M059J (cell line): Measurements from ENCODE around the gene GRID2IP. TPM values are rescaled to one million over a fixed set of nuclear protein-coding genes. Genes with fewer than 3 reads are reported as not detected.
"Not testable (repeated sequence)": the region's sequence is repeated elsewhere in the genome, so short reads cannot be mapped to it uniquely, and the experiment has no call there.

Experiments
- DNase-seq: peaks from one replicate; pipeline ENCODE4 v3.0.0-alpha.2; 2012; ENCODE audit warnings: low read depth
- total RNA-seq: library from RNA; depleted of rRNA; stranded (reverse); fragments of >200 nt; shearing (Covaris generic); gene quantifications from 2 replicates; pipeline ENCODE4 v1.2.3, GENCODE V29; 2014; rRNA removed

Gene GRID2IP
- total RNA-seq, result 0.02 TPM in 1 of 2 replicates, not detected in the other

DNA sequence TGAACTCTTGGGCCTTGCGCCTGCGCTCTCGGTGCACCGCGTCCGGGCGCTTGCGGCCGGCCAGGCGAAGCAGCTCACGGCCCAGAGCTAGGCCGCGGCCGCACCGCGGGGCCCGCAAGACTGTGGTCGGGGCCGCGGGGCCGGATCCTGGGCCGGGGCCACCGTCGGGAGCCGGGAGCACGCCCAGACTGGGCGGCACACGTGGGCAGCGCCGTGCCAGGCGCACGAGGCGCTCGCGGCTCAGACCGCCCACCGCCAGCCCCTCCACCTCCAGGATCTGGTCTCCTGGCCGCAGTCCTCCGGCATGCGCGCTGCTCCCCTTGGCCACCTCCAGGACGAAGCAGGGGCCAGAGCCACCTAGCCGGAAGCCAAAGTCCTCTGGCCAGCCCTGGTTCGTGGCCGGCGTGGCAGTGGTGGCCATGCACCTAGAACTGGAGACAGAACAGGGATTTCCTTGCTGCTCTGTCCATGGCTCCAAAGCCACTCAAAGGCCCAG is at the start of gene GRID2IP:
GRID2IP (minus strand) TSS at position 446 of the 496 bp plus-strand sequence; CDS start at position 421, 25 bp downstream.
- DNase-seq, result no peak

GRCh38 chr7:6600093-6600492 is 48.8 kb upstream of the GRID2IP start:
- no peak for DNase-seq

DNA sequence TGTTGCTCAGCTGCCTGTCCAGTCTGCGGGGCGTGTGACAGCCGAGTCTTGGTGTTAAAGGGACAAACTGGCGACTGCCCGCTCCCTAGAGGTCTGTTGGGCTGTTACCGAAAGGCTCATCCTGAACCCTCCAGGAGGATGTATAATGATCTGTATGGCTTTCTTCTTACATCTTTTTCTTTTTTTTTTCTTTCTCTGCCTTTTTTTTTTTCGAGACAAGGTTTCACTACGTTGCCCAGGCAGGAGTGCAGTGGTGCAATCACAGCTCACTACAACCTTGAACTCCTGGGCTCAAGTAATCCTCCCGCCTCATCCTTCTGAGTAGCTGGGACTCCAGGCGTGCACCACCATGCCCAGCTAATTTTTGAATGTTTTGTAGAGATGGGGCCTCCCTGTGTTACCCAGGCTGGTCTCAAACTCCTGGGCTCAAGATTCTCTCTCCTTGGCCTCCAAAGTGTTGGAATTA is 39.4 kb upstream of the GRID2IP start:
- DNase-seq, result peak; percentile 47

GRCh38 chr7:6589829-6590644 is 38.8 kb upstream of the GRID2IP start, which contains the start of gene INTS15:
Gene INTS15 (plus strand): TSS chr7:6590021. CDS start chr7:6590284, 263 bp downstream.
- peak; percentile 70 for DNase-seq

GRCh38 chr7:6589151-6589828 is 38.0 kb upstream of the GRID2IP start:
- no peak for DNase-seq

DNA sequence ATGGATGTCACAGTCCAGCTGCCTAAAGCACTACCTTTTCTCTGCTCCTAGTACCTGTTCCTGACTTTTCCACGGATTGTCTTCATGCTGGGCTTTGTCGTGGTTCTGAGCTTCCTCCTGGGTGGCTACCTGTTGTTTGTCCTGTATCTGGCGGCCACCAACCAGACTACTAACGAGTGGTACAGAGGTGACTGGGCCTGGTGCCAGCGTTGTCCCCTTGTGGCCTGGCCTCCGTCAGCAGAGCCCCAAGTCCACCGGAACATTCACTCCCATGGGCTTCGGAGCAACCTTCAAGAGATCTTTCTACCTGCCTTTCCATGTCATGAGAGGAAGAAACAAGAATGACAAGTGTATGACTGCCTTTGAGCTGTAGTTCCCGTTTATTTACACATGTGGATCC is 37.3 kb upstream of the GRID2IP start:
- no peak for DNase-seq

DNA sequence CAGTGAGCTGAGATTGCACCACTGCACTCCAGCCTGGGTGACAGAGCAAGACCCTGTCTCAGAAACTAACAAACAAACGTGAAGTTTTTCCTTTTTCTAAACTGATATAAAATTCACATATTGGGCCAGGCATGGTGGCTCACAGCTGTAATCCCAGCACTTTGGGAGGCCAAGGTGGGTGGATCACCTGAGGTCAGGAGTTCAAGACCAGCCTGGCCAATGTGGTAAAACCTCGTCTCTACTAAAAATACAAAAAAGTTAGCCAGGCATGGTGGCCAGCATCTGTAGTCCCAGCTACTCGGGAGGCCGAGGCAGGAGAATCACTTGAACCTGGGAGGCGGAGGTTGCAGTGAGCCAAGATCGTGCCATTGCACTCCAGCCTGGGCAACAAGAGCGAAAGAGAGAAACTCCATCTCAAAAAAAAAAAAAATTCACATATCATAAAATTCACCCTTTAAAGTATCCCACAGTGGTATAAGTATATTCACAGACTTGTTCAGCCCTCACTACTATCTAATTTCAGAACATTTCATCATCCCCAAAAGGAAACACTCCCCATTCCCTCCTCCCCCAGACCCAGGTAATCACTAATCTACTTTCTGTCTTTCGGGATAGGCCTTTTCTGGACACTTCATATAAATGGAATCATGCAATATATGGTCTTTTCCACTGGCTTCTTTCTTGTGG is 34.6 kb upstream of the GRID2IP start:
- not testable (repeated sequence) for DNase-seq

DNA sequence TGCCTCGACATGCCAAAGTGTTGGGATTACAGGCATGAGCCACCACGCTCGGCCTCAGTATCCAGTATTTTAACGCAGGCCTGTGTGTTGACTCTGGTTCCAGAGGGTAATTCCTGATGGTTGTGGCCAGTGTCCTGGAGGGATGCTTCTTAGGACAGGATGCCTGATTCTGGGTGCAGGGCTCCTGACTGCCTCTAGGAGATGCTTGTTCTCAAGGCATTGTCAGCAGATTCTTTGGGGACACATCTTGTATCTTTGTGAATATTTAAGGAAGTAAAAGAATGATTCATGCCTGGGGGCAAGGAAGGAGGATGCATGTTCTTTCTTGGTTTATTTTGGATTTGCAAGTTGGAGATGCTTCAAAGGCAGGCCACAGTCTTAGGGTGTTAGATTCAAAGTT is 28.2 kb upstream of the GRID2IP start:
- peak; percentile 59 for DNase-seq

GRCh38 chr7:6578114-6579084 is 27.1 kb upstream of the GRID2IP start:
- peak; percentile 17 for DNase-seq

DNA sequence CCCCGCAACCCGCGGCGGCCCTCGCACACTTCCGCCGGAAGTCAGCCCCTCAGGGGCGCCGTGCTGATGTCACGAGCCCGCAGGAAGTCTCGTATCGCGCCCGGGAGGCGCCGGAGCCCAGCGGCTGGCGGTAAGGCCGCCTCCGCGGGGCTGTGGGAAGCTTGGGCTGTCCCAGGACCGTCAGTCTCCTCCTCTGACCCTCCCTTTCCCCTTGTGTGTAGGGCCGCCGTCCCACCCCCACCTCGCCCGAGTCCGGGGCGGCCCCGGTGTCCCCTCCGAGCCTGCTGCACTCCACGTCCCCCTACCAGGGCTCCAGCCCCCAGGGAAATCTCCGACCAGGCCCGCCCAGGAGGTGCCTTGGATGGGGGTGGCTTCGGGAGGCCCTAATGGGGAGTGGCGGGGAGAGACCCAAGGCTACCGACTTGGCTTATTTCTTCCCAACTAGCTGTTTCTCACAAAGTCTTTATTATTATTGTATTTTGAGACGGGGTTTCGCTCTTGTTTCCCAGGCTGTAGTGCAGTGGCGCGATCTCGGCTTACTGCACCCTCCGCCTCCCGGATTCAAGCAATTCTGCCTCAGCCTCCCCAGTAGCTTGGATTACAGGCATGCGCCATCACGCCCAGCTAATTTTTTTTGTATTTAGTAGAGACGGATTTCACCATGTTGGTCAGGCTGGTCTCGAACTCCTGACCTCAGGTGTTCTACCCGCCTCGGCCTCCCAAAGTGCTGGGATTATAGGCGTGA is 26.3 kb upstream of the GRID2IP start, which contains the start of gene ZDHHC4:
ZDHHC4 (plus strand) TSS at position 86 of the 745 bp plus-strand sequence. CDS start 3,108 bp downstream, outside the sequence.
- DNase-seq, result peak; percentile 88

- not testable (repeated sequence) for DNase-seq
These were observed 25.7 kb upstream of the GRID2IP start for GRCh38 chr7:6576867-6577368.

DNA sequence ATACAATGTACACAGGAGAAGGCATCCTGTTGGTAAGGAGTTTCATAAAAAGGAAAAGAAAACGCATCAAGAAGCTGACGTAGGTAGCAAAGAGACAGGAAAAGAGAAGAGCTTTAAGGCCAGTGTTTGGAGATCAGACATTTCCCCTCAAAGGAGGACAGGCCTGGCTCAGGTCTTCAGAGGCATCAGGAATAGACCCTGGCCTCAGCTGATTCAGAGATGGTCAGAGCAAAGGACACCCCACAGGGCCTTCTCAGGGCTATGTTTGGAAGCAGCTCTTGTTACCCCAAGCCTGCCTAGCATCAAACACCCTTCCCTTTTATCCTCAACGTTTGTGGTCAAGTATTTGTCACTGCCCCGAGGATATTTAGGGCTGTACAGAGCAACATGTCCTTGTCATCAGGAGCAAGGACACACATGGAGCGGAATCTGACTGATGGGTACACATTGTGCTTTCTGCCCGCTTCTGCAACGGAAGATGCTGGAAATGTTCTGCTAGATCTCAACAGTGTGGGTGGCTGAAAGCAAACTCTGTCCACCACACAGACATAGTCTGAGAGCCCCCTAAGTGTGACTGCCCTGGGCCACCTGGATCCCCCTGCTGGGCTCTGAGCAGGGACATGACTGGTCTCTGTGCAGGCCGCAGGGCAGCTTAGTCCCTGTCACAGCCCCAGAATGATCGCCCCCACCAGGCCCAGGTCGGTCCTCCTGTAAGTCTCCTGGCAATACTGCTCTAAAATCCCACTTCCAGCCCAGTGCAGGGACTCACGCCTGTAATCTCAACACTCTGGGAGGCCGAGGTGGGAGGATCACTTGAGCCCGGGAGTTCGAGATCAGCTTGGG is 25.0 kb upstream of the GRID2IP start:
- DNase-seq, result peak; percentile 68

DNA sequence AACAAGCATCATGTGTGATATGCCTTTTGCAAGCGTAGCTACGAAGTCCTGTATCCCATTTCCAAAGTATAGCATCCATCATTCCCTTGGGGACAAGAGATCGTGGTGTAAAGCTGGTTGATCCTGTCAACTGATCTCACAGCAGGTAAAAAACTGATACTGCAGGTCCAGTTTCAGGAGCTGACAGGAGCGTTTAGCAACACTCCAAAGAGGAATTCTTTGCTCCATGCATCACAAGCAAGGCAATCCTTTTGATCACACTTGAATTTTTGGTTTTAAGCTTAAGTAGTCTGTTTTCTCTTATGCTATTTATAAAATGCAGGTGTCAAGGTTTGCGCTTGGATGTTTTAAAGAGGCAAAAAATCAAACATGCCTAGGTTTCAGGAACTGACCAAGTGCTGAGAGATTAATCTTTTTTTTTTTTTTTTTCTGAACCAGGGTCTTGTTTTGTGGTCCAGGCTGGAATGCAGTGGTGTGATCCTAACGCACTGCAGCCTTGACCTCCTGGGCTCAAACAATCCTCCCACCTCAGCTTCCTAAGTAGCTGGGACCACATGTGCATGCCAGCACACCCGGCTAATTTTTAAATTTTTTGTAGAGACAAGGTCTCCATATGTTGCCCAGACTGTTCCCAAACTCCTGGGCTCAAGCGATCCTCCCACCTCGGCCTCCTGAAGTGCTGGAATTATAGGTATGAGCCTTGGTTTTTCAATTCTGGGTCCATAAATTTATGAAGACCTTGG is 24.2 kb upstream of the GRID2IP start:
- DNase-seq, result no peak

GRCh38 chr7:6571160-6571779 is 20.0 kb upstream of the GRID2IP start:
- DNase-seq, result peak; percentile 20

DNA sequence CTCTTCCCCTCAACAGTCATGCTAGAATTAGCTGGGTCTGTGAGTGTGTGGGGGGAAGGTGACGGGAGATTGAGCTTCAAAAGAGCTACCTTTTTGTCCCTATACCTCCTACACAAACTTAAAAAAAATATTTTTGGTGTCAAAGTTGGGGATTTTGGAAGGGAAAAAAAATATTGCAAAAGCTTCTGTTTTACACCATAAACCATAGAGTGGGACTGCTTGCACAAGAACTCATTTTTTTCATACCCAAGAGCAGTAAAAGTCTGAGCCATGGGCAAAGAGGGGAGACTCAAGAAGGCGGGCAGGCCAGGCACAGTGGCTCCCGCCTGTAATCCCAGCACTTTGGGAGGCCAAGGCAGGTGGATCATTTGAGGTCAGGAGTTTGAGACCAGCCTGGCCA is 16.6 kb upstream of the GRID2IP start:
- DNase-seq, result no peak

- no peak for DNase-seq
These were observed 14.4 kb upstream of the GRID2IP start for GRCh38 chr7:6565655-6566054.

- DNase-seq, result no peak
These were observed 12.9 kb upstream of the GRID2IP start for GRCh38 chr7:6563936-6564770.
